ENCODE results near the gene FBXW12. TPM values are rescaled to one million over a fixed set of nuclear protein-coding genes. Genes with fewer than 3 reads are reported as not detected.

The FBXW12 gene
- total and polyA plus RNA-seq, 5 donors from 2014 or later = not detected

- Mint-ChIP-seq H3K4me1 (peaks cover 11 to 57% (median 15%) of the 10 kb centered on the region in 4 donors), H3K27me3 (no peaks in the 10 kb centered on the region), H3K9me3 (peaks cover 0 to 4% (median 0%) of the 10 kb centered on the region in 7 donors), H3K36me3 (peaks cover 6% of the 10 kb centered on the region), H3K27ac (peak overlapping the region in 2 of 3 donors; percentile 5 to 84), H3K4me3 (peak overlapping the region in 1 of 4 donors; percentile 2)
- ATAC-seq (ENCODE audit: low read depth in 2 of 2) (no peak), DNase-seq (no peak)
- Histone ChIP-seq H3K27me3 (ENCODE audit: control insufficient read depth, insufficient read depth, low read length) (no peaks in the 10 kb centered on the region), H3K4me1 (ENCODE audit: control insufficient read depth, insufficient read depth, low read length, poor library complexity, severe bottlenecking) (peaks cover 35% of the 10 kb centered on the region), H3K36me3 (ENCODE audit: control insufficient read depth, insufficient read depth, low read length) (peaks cover 14% of the 10 kb centered on the region), H3K27ac (ENCODE audit: insufficient read depth, low read length, poor library complexity, severe bottlenecking) (no peak overlapping the region), H3K9me3 (ENCODE audit: control insufficient read depth in 2 of 2, low read length in 2 of 2) (no peaks in the 10 kb centered on the region), H3K4me3 (ENCODE audit: low read depth, low read length) (no peak overlapping the region)
These were observed 65.8 kb downstream of the FBXW12 start for GRCh38 chr3:48437812-48438211.

- H3K27ac ChIP-seq (ENCODE audit: insufficient read depth, low read length, poor library complexity, severe bottlenecking) = peak within 1 kb of the TSS; percentile 90
- H3K4me1 Mint-ChIP-seq = peaks cover 11 to 51% (median 15%) of the 10 kb centered on the region in 4 donors
- ATAC-seq (ENCODE audit: low read depth in 2 of 2) (peak; percentile 96 to 97), DNase-seq (peak; percentile 97 to 99 (median 98))
- H3K36me3 Mint-ChIP-seq = peaks cover 6% of the 10 kb centered on the region
- peak within 1 kb of the TSS; percentile 93 for H3K4me3 ChIP-seq (ENCODE audit: low read depth, low read length)
- peaks cover 37% of the 10 kb centered on the region for H3K4me1 ChIP-seq (ENCODE audit: control insufficient read depth, insufficient read depth, low read length, poor library complexity, severe bottlenecking)
- H3K27me3 ChIP-seq (ENCODE audit: control insufficient read depth, insufficient read depth, low read length) = no peaks in the 10 kb centered on the region
- no peaks in the 10 kb centered on the region for H3K27me3 Mint-ChIP-seq
- H3K4me3 Mint-ChIP-seq = peak within 1 kb of the TSS in 3 of 4 donors; percentile 92 to 96 (median 96)
- H3K36me3 ChIP-seq (ENCODE audit: control insufficient read depth, insufficient read depth, low read length) = peaks cover 25% of the 10 kb centered on the region
- peaks cover 0 to 4% (median 0%) of the 10 kb centered on the region in 7 donors for H3K9me3 Mint-ChIP-seq
- H3K27ac Mint-ChIP-seq = peak within 1 kb of the TSS; percentile 91 to 99 (median 91)
- H3K9me3 ChIP-seq (ENCODE audit: control insufficient read depth in 2 of 2, low read length in 2 of 2) = no peaks in the 10 kb centered on the region
These were observed 68.0 kb downstream of the FBXW12 start, which contains the start of the genes CCDC51 and TMA7 for GRCh38 chr3:48439820-48440589. CCDC51 (minus strand) TSS chr3:48440119; CDS start chr3:48435128, 4,991 bp downstream. TMA7 (plus strand) TSS chr3:48440257; CDS start chr3:48440297, 40 bp downstream.

DNA sequence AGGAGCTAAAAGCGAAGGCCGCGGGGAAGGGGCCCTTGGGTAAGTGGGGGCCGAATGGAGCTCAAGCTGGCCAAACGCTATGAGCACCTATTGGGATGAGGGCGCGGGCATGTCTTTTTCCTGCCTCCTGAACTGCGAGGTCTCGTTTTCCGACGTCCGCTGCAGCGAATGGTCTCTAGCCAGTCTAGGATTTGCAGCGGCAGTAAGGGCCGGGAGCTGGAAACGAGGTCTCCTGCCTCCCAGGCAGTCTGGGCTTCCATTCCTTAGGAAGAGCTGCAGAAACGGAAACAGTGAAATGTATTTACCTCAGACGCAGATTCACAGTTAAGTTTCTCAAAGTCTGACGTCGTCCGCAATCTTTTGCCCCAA is 68.6 kb downstream of the FBXW12 start:
- Histone ChIP-seq H3K36me3 (ENCODE audit: control insufficient read depth, insufficient read depth, low read length) (peaks cover 25% of the 10 kb centered on the region), H3K27me3 (ENCODE audit: control insufficient read depth, insufficient read depth, low read length) (no peaks in the 10 kb centered on the region), H3K4me3 (ENCODE audit: low read depth, low read length) (peak overlapping the region; percentile 89), H3K27ac (ENCODE audit: insufficient read depth, low read length, poor library complexity, severe bottlenecking) (peak overlapping the region; percentile 90), H3K9me3 (ENCODE audit: control insufficient read depth in 2 of 2, low read length in 2 of 2) (no peaks in the 10 kb centered on the region), H3K4me1 (ENCODE audit: control insufficient read depth, insufficient read depth, low read length, poor library complexity, severe bottlenecking) (peaks cover 37% of the 10 kb centered on the region)
- ATAC-seq (ENCODE audit: low read depth in 2 of 2) (no peak), DNase-seq (no peak)
- Mint-ChIP-seq H3K27ac (peak overlapping the region; percentile 91 to 99 (median 91)), H3K4me1 (peaks cover 11 to 51% (median 16%) of the 10 kb centered on the region in 4 donors), H3K4me3 (peak overlapping the region in 3 of 4 donors; percentile 92 to 96 (median 96)), H3K27me3 (no peaks in the 10 kb centered on the region), H3K36me3 (peaks cover 6% of the 10 kb centered on the region), H3K9me3 (peaks cover 0 to 4% (median 0%) of the 10 kb centered on the region in 7 donors)

GRCh38 chr3:48441940-48442339 is 69.9 kb downstream of the FBXW12 start:
- ATAC-seq (ENCODE audit: low read depth in 2 of 2) = no peak
- no peaks in the 10 kb centered on the region for H3K9me3 ChIP-seq (ENCODE audit: control insufficient read depth in 2 of 2, low read length in 2 of 2)
- no peaks in the 10 kb centered on the region for H3K27me3 Mint-ChIP-seq
- peak overlapping the region in 3 of 4 donors; percentile 92 to 96 (median 96) for H3K4me3 Mint-ChIP-seq
- peaks cover 42% of the 10 kb centered on the region for H3K4me1 ChIP-seq (ENCODE audit: control insufficient read depth, insufficient read depth, low read length, poor library complexity, severe bottlenecking)
- peaks cover 6% of the 10 kb centered on the region for H3K36me3 Mint-ChIP-seq
- H3K27ac Mint-ChIP-seq = peak overlapping the region in 2 of 3 donors; percentile 91 to 99
- peaks cover 11 to 62% (median 24%) of the 10 kb centered on the region in 4 donors for H3K4me1 Mint-ChIP-seq
- peak overlapping the region; percentile 90 for H3K27ac ChIP-seq (ENCODE audit: insufficient read depth, low read length, poor library complexity, severe bottlenecking)
- H3K27me3 ChIP-seq (ENCODE audit: control insufficient read depth, insufficient read depth, low read length) = no peaks in the 10 kb centered on the region
- H3K9me3 Mint-ChIP-seq = peaks cover 0 to 4% (median 0%) of the 10 kb centered on the region in 7 donors
- H3K36me3 ChIP-seq (ENCODE audit: control insufficient read depth, insufficient read depth, low read length) = peaks cover 25% of the 10 kb centered on the region
- H3K4me3 ChIP-seq (ENCODE audit: low read depth, low read length) = peak overlapping the region; percentile 58
- no peak for DNase-seq

Other genes with a start within 250 kb of the FBXW12 start
- 0.72 TPM for gene CDC25A, start 183.8 kb upstream of the FBXW12 start, total RNA-seq
- gene CDC25A, start 183.8 kb upstream of the FBXW12 start, polyA plus RNA-seq = under 1 TPM in 3 of 4 donors, not detected in 1; 0.06 to 0.78 (median 0.13) TPM
- not detected for gene CAMP, start 148.7 kb upstream of the FBXW12 start, total RNA-seq
- not detected for gene CAMP, start 148.7 kb upstream of the FBXW12 start, polyA plus RNA-seq
- gene ZNF589, start 131.1 kb upstream of the FBXW12 start, total RNA-seq = 33.4 TPM
- gene ZNF589, start 131.1 kb upstream of the FBXW12 start, polyA plus RNA-seq = 1 to 10 TPM; 2.9 to 6.4 (median 4.8) TPM
- 12.6 TPM for gene NME6, start 70.9 kb upstream of the FBXW12 start, total RNA-seq
- 10 to 100 TPM; 63.8 to 68.6 (median 65.0) TPM for gene NME6, start 70.9 kb upstream of the FBXW12 start, polyA plus RNA-seq
- gene SPINK8, start 38.6 kb upstream of the FBXW12 start, total RNA-seq = not detected
- gene SPINK8, start 38.6 kb upstream of the FBXW12 start, polyA plus RNA-seq = not detected
- 5.2 TPM for gene PLXNB1, start 57.9 kb downstream of the FBXW12 start, total RNA-seq
- gene PLXNB1, start 57.9 kb downstream of the FBXW12 start, polyA plus RNA-seq = under 1 TPM in 1 of 4 donors, not detected in 3; 0.07 TPM
- gene CCDC51, start 67.9 kb downstream of the FBXW12 start, total RNA-seq = 4.6 TPM
- 10 to 100 TPM in 1 of 4 donors, 1 to 10 TPM in 3; 7.1 to 13.7 (median 9.1) TPM for gene CCDC51, start 67.9 kb downstream of the FBXW12 start, polyA plus RNA-seq
- 248 TPM for gene TMA7, start 68.0 kb downstream of the FBXW12 start, total RNA-seq
- 100 to 1,000 TPM; 664 to 743 (median 695) TPM for gene TMA7, start 68.0 kb downstream of the FBXW12 start, polyA plus RNA-seq
- 11.5 TPM for gene ATRIP, start 74.5 kb downstream of the FBXW12 start, total RNA-seq
- 10 to 100 TPM in 3 of 4 donors, 1 to 10 TPM in 1; 9.6 to 14.7 (median 13.3) TPM for gene ATRIP, start 74.5 kb downstream of the FBXW12 start, polyA plus RNA-seq
- 197 TPM for gene SHISA5, start 132.0 kb downstream of the FBXW12 start, total RNA-seq
- gene SHISA5, start 132.0 kb downstream of the FBXW12 start, polyA plus RNA-seq = 100 to 1,000 TPM; 415 to 598 (median 440) TPM
- 1.8 TPM for gene PFKFB4, start 184.6 kb downstream of the FBXW12 start, total RNA-seq
- gene PFKFB4, start 184.6 kb downstream of the FBXW12 start, polyA plus RNA-seq = 1 to 10 TPM in 3 of 4 donors, under 1 TPM in 1; 0.96 to 1.5 (median 1.4) TPM
- gene UCN2, start 191.6 kb downstream of the FBXW12 start, total RNA-seq = not detected
- gene UCN2, start 191.6 kb downstream of the FBXW12 start, polyA plus RNA-seq = not detected
- gene COL7A1, start 223.1 kb downstream of the FBXW12 start, total RNA-seq = 1.1 TPM
- not detected for gene COL7A1, start 223.1 kb downstream of the FBXW12 start, polyA plus RNA-seq
- gene UQCRC1, start 237.4 kb downstream of the FBXW12 start, total RNA-seq = 111 TPM
- gene UQCRC1, start 237.4 kb downstream of the FBXW12 start, polyA plus RNA-seq = 100 to 1,000 TPM; 181 to 234 (median 206) TPM
- not detected for gene TMEM89, start 249.6 kb downstream of the FBXW12 start, total RNA-seq
- not detected for gene TMEM89, start 249.6 kb downstream of the FBXW12 start, polyA plus RNA-seq